Measurements from ENCODE around the gene TTC7B. TPM values are rescaled to one million over a fixed set of nuclear protein-coding genes. Genes with fewer than 3 reads are reported as not detected.

TTC7B gene
- total and polyA plus RNA-seq, 10 of the 15 experiments (the other 5 are each of a cell fraction or from before 2014, with no cell fraction given) = under 0.01 to 1.1 (median 0.26) TPM; not detected in 2

- H3K79me2 ChIP-seq (ENCODE audit: control insufficient read depth, insufficient read depth, low read length) = no peaks in the 10 kb centered on the region
- ChIA-PET SMC1A (ENCODE audit: uncharacterized antibody, unreplicated experiment) (no interaction called here), RAD21 (ENCODE audit: unreplicated experiment) (no interaction called here), POLR2A (interaction anchor here (1.2 kb wide), 1 partner anchor 14 kb away, joined by 3 read pairs; no protein-coding TSS in a partner anchor), CTCF (no interaction called here)
- H2AFZ ChIP-seq (ENCODE audit: control insufficient read depth, low read depth, low read length) = no peak overlapping the region
- FAIRE-seq (no peak), ATAC-seq (no peak), DNase-seq (ENCODE audit: low read depth, low spot score) (no peak)
- H3K9me3 ChIP-seq (replicated peaks; ENCODE audit: control insufficient read depth, insufficient read depth, low read length) = no peaks in the 10 kb centered on the region
- H3K4me3 ChIP-seq = no peak overlapping the region
- H3K36me3 ChIP-seq (ENCODE audit: control insufficient read depth in 2 of 2, insufficient read depth in 2 of 2, low read length in 1 of 2) = no peaks in the 10 kb centered on the region
- no peaks in the 10 kb centered on the region for H3K4me1 ChIP-seq (ENCODE audit: control insufficient read depth, insufficient read depth, low read length)
- no peak overlapping the region for H3K9ac ChIP-seq (ENCODE audit: control insufficient read depth, insufficient read depth, low read length)
- H3K4me2 ChIP-seq (ENCODE audit: control insufficient read depth, insufficient read depth) = no peak overlapping the region
- WGBS (ENCODE audit: insufficient coverage, insufficient replicate concordance, low lambda C conversion rate, missing lambda C conversion rate) = 3% methylated on average over 11 of the region's 11 CpGs
- no peaks in the 10 kb centered on the region for H4K20me1 ChIP-seq (ENCODE audit: control insufficient read depth, insufficient read depth)
- in situ Hi-C loops (cut with MboI) = no loop called here
- intact Hi-C loops (cut with micrococcal nuclease; ENCODE audit: unreplicated experiment) = no loop called here
- BruUV-seq (replicated peaks) = no TSS peak
- H3K27me3 ChIP-seq (replicated peaks in 1 of 2; ENCODE audit: control insufficient read depth in 2 of 2, insufficient read depth in 2 of 2, low read length in 1 of 2) = peaks cover 0 to 1% of the 10 kb centered on the region in 2 experiments; a peak in 2 of 4 replicates
- H3K27ac ChIP-seq (ENCODE audit: control insufficient read depth, insufficient read depth) = no peak overlapping the region
- TF ChIP-seq FOXK2 (IDR thresholded peaks at IDR 0.05) (no peak), SMARCA5 (IDR thresholded peaks at IDR 0.05) (no peak), ZNF687 (IDR thresholded peaks at IDR 0.05) (no peak), ZBTB11 (CRISPR knock-in tag; IDR thresholded peaks at IDR 0.05) (no peak), USF1 (IDR thresholded peaks at IDR 0.05; ENCODE audit: borderline replicate concordance, extremely low read length, insufficient read depth, low read depth, low read length) (no peak), BCLAF1 (IDR thresholded peaks at IDR 0.05) (no peak), MYC (IDR thresholded peaks at IDR 0.05; ENCODE audit: insufficient read depth, insufficient read length, insufficient replicate concordance, low read length, severe bottlenecking) (no peak), ATF7 (IDR thresholded peaks at IDR 0.05; ENCODE audit: low read depth) (no peak), E4F1 (IDR thresholded peaks at IDR 0.05; ENCODE audit: borderline replicate concordance, partially characterized antibody) (no peak)
These were observed 332.7 kb downstream of the TTC7B start for GRCh38 chr14:90483571-90483974.
